MCF 10A (cell line): ENCODE results near the gene STN1. TPM values are rescaled to one million over a fixed set of nuclear protein-coding genes. Genes with fewer than 3 reads are reported as not detected.

Source experiments
- BruUV-seq: library from RNA; stranded (reverse); fragments of 400-500 nt; replicated peaks from 2 replicates; lab custom pipeline; 2021; lab: Mats Ljungman, UMichigan
- CTCF ChIA-PET: fragments of 300-600 bp; sonication (Branson Sonifier 250); formaldehyde crosslinking; extraction: SDS; loops from one replicate; lab custom pipeline; 2021; ENCODE audit warnings: antibody characterized with exemption, inconsistent platforms; lab: Yijun Ruan, JAX
- POLR2A ChIA-PET: fragments of 300-600, 350-650 bp; sonication (Branson Sonifier 250); formaldehyde crosslinking; extraction: SDS; loops from one replicate; lab custom pipeline; 2020; ENCODE audit warnings: antibody characterized with exemption, inconsistent platforms; lab: Yijun Ruan, JAX
- DNase-seq: peaks from one replicate; pipeline ENCODE4 v3.0.0-alpha.2; 2018; ENCODE audit not compliant: unreplicated experiment
- H3K27ac Mint-ChIP-seq: one replicate; pipeline ENCODE4 v1.8.0; 2022; ENCODE audit warnings: mild to moderate bottlenecking, low read depth, mixed read lengths; ENCODE audit not compliant: unreplicated experiment
- H3K27me3 Mint-ChIP-seq: one replicate; pipeline ENCODE4 v1.8.0; 2022; ENCODE audit warnings: mixed read lengths; ENCODE audit not compliant: insufficient read depth, unreplicated experiment
- H3K36me3 Mint-ChIP-seq: one replicate; pipeline ENCODE4 v1.8.0; 2022; ENCODE audit warnings: mild to moderate bottlenecking, moderate library complexity, mixed read lengths; ENCODE audit not compliant: insufficient read depth, unreplicated experiment
- H3K4me1 Mint-ChIP-seq: one replicate; pipeline ENCODE4 v1.8.0; 2022; ENCODE audit warnings: mixed read lengths; ENCODE audit not compliant: insufficient read depth, unreplicated experiment
- H3K4me3 Mint-ChIP-seq: one replicate; pipeline ENCODE4 v1.8.0; 2022; ENCODE audit warnings: mild to moderate bottlenecking, moderate library complexity, mixed read lengths; ENCODE audit not compliant: unreplicated experiment
- H3K9me3 Mint-ChIP-seq: one replicate; pipeline ENCODE4 v1.8.0; 2022; ENCODE audit warnings: mixed read lengths; ENCODE audit not compliant: unreplicated experiment
- CTCF ChIP-seq: fragments of 200-600 bp; IDR thresholded peaks from one replicate; pipeline ENCODE4 v1.8.0; 2022; ENCODE audit warnings: antibody characterized with exemption, mild to moderate bottlenecking; ENCODE audit not compliant: unreplicated experiment
- intact Hi-C: fragments of 100-400 bp; cut with micrococcal nuclease; formaldehyde crosslinking; loops from 2 replicates; pipeline ENCODE4 v1.14.1; 2022
- total RNA-seq: library from RNA; stranded (reverse); gene quantifications from 2 replicates; pipeline ENCODE4 v1.2.3, GENCODE V29; 2022

STN1 gene
- total RNA-seq, 1 experiment from 2014 or later = 46.7 TPM

- intact Hi-C loops = loop anchor here (10.0 kb wide), 1 partner anchor 452 kb away; the partner anchor contains the start of gene ITPRIP
- no TSS peak for BruUV-seq
- H3K4me3 Mint-ChIP-seq = no peak overlapping the region
- no peaks in the 10 kb centered on the region for H3K9me3 Mint-ChIP-seq
- H3K36me3 Mint-ChIP-seq = peaks cover 64% of the 10 kb centered on the region
- ChIA-PET POLR2A (interaction anchor here (0.7 to 13.6 kb wide), 14 partner anchors 11 to 200 kb away, joined by 3 to 315 read pairs (median 7); partner anchors contain the start of gene SH3PXD2A), CTCF (interaction anchor here (0.6 to 8.6 kb wide), 11 partner anchors 11 to 172 kb away, joined by 3 to 203 read pairs (median 3); no protein-coding TSS in a partner anchor)
- peak overlapping the region; percentile 68 for H3K27ac Mint-ChIP-seq
- no peaks in the 10 kb centered on the region for H3K27me3 Mint-ChIP-seq
- DNase-seq = no peak
- no peak for TF ChIP-seq CTCF
- H3K4me1 Mint-ChIP-seq = peaks cover 38% of the 10 kb centered on the region
Measured at GRCh38 chr10:103882285-103883007, 35.5 kb downstream of the STN1 start.

GRCh38 chr10:103881416-103882284 is 36.3 kb downstream of the STN1 start:
- ChIA-PET POLR2A (interaction anchor here (0.6 to 13.6 kb wide), 24 partner anchors 11 to 457 kb away, joined by 3 to 315 read pairs (median 3); partner anchors contain the start of genes COL17A1, ITPRIP and SH3PXD2A), CTCF (interaction anchor here (0.6 to 8.6 kb wide), 11 partner anchors 8 to 469 kb away, joined by 3 to 203 read pairs (median 4); no protein-coding TSS in a partner anchor)
- H3K36me3 Mint-ChIP-seq = peaks cover 63% of the 10 kb centered on the region
- no peaks in the 10 kb centered on the region for H3K27me3 Mint-ChIP-seq
- no peak for TF ChIP-seq CTCF
- intact Hi-C loops = loop anchor here (10.0 kb wide), 1 partner anchor 453 kb away; the partner anchor contains the start of gene ITPRIP
- no peaks in the 10 kb centered on the region for H3K9me3 Mint-ChIP-seq
- no peak overlapping the region for H3K4me3 Mint-ChIP-seq
- peaks cover 38% of the 10 kb centered on the region for H3K4me1 Mint-ChIP-seq
- DNase-seq = peak; percentile 86
- peak overlapping the region; percentile 68 for H3K27ac Mint-ChIP-seq
- TSS peak; percentile 87 for BruUV-seq

- intact Hi-C loops = loop anchor here (10.0 kb wide), 1 partner anchor 455 kb away; the partner anchor contains the start of gene ITPRIP
- POLR2A ChIA-PET = interaction anchor here (0.8 to 13.6 kb wide), 3 partner anchors 9 to 29 kb away, joined by 3 to 315 read pairs (median 15); no protein-coding TSS in a partner anchor
Measured at GRCh38 chr10:103879831-103880230, 38.2 kb downstream of the STN1 start.

More at GRCh38 chr10:103879831-103880230, 38.2 kb downstream of the STN1 start:
- BruUV-seq = no TSS peak
- Mint-ChIP-seq H3K4me3 (no peak overlapping the region), H3K27me3 (no peaks in the 10 kb centered on the region), H3K9me3 (no peaks in the 10 kb centered on the region), H3K27ac (peak overlapping the region; percentile 65), H3K36me3 (peaks cover 55% of the 10 kb centered on the region), H3K4me1 (peaks cover 38% of the 10 kb centered on the region)
- no peak for TF ChIP-seq CTCF
- CTCF ChIA-PET = no interaction called here
- no peak for DNase-seq
